HL-60 (cell line): Measurements from ENCODE around the gene PHACTR3.

ENCODE experiments used
- DNase-seq, 2 experiments: peaks; one replicate each; pipeline ENCODE4 v3.0.0-alpha.2; 2010 to 2020; ENCODE audit warnings: low read depth in 1 of 2, low spot score in 1 of 2
- H3K27ac ChIP-seq: fragments of 250-450 bp; sonication (Bioruptor Pico); replicated peaks from 2 replicates; pipeline ENCODE4 v1.5.1; 2020; ENCODE audit warnings: mild to moderate bottlenecking, moderate library complexity
- H3K27me3 ChIP-seq: fragments of 250-450 bp; sonication (Bioruptor Pico); 2 replicates; pipeline ENCODE4 v1.5.1; 2021; ENCODE audit warnings: mild to moderate bottlenecking, moderate library complexity; ENCODE audit not compliant: insufficient read depth, poor library complexity, severe bottlenecking
- H3K4me3 ChIP-seq: replicated peaks from 2 replicates; pipeline ENCODE4 v1.5.1; 2011; ENCODE audit warnings: mild to moderate bottlenecking, control low read depth, low read length; ENCODE audit not compliant: insufficient read depth
- GABPA ChIP-seq: IDR thresholded peaks from 2 replicates; pipeline ENCODE4 v1.6.1; 2012; ENCODE audit warnings: low read depth
- POLR2AphosphoS5 ChIP-seq: IDR thresholded peaks from 2 replicates; pipeline ENCODE4 v1.6.1; 2012; ENCODE audit warnings: low read depth
- SPI1 ChIP-seq: IDR thresholded peaks from 2 replicates; pipeline ENCODE4 v1.6.1; 2012; ENCODE audit warnings: low read depth, mild to moderate bottlenecking, borderline replicate concordance
- TF ChIP-seq, protein P1 (sequence below): IDR thresholded peaks from one replicate; pipeline ENCODE4 v1.5.1; 2011; ENCODE audit warnings: low read length, control low read depth, inconsistent platforms; ENCODE audit not compliant: insufficient read depth
- TF ChIP-seq, protein P2 (sequence below): IDR thresholded peaks from 2 replicates; pipeline ENCODE4 v1.6.1; 2012; ENCODE audit warnings: low read depth; ENCODE audit not compliant: insufficient replicate concordance

The PHACTR3 gene

DNA sequence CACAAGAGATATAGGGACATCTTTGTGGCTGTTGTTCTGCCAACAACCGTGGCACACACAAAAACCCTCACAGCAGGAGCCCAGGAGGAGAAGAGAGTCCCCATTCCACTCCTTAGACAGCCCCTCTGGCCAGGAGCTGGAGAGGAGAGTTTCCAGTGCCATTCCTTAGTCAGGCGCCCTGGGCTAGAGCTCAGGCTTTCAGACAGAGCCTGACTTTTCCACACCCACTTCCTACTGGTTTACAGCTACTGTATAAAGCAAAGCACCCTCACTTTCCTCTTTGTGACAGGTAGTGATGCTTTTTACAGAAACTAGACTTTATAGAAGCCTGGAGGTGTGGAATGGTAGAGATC, 183.2 kb downstream of the PHACTR3 start:
- DNase-seq, result no peak
- no peak overlapping the region for H3K27ac ChIP-seq
- no peak overlapping the region for H3K4me3 ChIP-seq
- no peaks in the 10 kb centered on the region for H3K27me3 ChIP-seq
- TF ChIP-seq POLR2AphosphoS5, result no peak
- no peak for TF ChIP-seq GABPA
- TF ChIP-seq SPI1, result no peak
- TF ChIP-seq, protein P1, sequence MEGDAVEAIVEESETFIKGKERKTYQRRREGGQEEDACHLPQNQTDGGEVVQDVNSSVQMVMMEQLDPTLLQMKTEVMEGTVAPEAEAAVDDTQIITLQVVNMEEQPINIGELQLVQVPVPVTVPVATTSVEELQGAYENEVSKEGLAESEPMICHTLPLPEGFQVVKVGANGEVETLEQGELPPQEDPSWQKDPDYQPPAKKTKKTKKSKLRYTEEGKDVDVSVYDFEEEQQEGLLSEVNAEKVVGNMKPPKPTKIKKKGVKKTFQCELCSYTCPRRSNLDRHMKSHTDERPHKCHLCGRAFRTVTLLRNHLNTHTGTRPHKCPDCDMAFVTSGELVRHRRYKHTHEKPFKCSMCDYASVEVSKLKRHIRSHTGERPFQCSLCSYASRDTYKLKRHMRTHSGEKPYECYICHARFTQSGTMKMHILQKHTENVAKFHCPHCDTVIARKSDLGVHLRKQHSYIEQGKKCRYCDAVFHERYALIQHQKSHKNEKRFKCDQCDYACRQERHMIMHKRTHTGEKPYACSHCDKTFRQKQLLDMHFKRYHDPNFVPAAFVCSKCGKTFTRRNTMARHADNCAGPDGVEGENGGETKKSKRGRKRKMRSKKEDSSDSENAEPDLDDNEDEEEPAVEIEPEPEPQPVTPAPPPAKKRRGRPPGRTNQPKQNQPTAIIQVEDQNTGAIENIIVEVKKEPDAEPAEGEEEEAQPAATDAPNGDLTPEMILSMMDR, result no peak
- TF ChIP-seq, protein P2, sequence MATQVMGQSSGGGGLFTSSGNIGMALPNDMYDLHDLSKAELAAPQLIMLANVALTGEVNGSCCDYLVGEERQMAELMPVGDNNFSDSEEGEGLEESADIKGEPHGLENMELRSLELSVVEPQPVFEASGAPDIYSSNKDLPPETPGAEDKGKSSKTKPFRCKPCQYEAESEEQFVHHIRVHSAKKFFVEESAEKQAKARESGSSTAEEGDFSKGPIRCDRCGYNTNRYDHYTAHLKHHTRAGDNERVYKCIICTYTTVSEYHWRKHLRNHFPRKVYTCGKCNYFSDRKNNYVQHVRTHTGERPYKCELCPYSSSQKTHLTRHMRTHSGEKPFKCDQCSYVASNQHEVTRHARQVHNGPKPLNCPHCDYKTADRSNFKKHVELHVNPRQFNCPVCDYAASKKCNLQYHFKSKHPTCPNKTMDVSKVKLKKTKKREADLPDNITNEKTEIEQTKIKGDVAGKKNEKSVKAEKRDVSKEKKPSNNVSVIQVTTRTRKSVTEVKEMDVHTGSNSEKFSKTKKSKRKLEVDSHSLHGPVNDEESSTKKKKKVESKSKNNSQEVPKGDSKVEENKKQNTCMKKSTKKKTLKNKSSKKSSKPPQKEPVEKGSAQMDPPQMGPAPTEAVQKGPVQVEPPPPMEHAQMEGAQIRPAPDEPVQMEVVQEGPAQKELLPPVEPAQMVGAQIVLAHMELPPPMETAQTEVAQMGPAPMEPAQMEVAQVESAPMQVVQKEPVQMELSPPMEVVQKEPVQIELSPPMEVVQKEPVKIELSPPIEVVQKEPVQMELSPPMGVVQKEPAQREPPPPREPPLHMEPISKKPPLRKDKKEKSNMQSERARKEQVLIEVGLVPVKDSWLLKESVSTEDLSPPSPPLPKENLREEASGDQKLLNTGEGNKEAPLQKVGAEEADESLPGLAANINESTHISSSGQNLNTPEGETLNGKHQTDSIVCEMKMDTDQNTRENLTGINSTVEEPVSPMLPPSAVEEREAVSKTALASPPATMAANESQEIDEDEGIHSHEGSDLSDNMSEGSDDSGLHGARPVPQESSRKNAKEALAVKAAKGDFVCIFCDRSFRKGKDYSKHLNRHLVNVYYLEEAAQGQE, result no peak

DNA sequence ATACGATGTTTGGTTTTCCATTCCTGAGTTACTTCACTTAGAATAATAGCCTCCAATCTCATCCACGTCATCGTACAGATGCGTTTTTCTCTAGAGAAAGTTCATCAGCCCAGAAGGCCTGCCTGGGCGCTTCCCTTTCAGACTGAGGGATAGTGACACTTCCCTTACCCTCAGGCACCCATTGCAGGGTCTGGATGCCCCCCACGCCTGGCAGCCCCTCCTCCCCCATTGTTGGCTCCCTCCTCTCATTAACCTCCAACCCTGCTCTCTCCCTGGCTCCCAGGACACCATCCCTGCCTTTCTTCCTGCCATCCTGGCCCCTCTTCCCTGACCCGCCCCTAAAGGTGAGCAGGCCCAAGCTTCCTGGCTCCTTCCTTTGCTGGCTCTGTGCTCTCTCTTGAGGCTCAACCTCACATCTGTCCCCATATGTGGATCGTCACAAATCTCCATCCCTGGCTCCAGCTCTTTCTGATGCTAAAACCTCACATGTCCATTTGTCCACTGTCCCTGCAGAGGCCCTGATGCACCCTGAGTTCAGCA, 183.9 kb downstream of the PHACTR3 start:
- Histone ChIP-seq H3K27ac (no peak overlapping the region), H3K4me3 (no peak overlapping the region), H3K27me3 (no peaks in the 10 kb centered on the region)
- TF ChIP-seq POLR2AphosphoS5, result no peak
- no peak for TF ChIP-seq SPI1
- TF ChIP-seq, protein P1, result no peak
- TF ChIP-seq, protein P2, result no peak
- no peak for TF ChIP-seq GABPA
- no peak for DNase-seq

DNA sequence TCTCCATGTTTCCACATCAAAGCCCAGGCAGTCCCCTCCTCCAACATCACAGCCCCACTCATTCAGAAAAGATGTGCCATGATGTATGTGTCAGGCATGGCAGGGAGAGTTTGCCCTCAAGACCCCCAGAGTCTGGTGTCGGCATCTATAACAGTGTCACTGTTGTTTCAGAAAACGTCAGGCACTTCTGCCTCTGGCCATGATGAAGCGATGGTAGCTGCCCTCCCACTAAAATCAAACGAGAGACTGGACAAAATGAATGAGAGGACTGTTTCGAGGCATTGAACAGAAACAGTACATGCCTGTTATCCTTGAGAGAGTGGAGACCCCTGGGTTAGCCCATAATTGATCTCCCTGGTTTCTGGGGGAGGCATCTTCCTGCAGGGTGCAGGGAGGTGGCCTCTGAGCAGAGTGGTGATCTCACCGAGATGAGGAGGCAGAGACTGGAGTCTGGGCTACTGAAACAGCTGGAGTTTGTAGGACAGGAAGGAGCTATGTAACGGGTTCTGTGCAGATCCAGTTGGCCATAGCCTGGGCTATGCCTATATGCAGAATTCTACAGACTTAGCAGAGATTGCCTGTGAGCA, 184.6 kb downstream of the PHACTR3 start:
- no peak overlapping the region for H3K4me3 ChIP-seq
- H3K27me3 ChIP-seq, result no peaks in the 10 kb centered on the region
- no peak for DNase-seq
- TF ChIP-seq, protein P1, result no peak
- TF ChIP-seq, protein P2, result no peak
- TF ChIP-seq GABPA, result no peak
- no peak for TF ChIP-seq SPI1
- no peak for TF ChIP-seq POLR2AphosphoS5
- no peak overlapping the region for H3K27ac ChIP-seq
